HepG2 (cell line): ENCODE results near the gene ARFGAP2. TPM values are rescaled to one million over a fixed set of nuclear protein-coding genes. Genes with fewer than 3 reads are reported as not detected.

Source experiments
- ARID5B ChIP-seq: IDR thresholded peaks from 2 replicates; pipeline ENCODE4 v1.4.0; 2020; ENCODE audit warnings: mild to moderate bottlenecking, missing genetic modification reagents
- BCL3 ChIP-seq: sonication (generic); formaldehyde crosslinking; IDR thresholded peaks from 2 replicates; pipeline ENCODE4 v1.5.1; 2020; ENCODE audit warnings: mild to moderate bottlenecking, missing genetic modification reagents, moderate library complexity
- DBP ChIP-seq: sonication (generic); formaldehyde crosslinking; IDR thresholded peaks from 2 replicates; pipeline ENCODE4 v1.4.0; 2020; ENCODE audit warnings: missing genetic modification reagents; ENCODE audit errors: not compliant biosample characterization
- FOXK1 ChIP-seq: sonication (generic); formaldehyde crosslinking; IDR thresholded peaks from 2 replicates; pipeline ENCODE4 v1.4.0; 2020; ENCODE audit warnings: low read depth, missing genetic modification reagents, borderline replicate concordance
- GABPB1 ChIP-seq: IDR thresholded peaks from 2 replicates; pipeline ENCODE4 v1.6.1; 2016; ENCODE audit warnings: mild to moderate bottlenecking, missing genetic modification reagents, moderate library complexity, missing compliant biosample characterization
- GATAD1 ChIP-seq: IDR thresholded peaks from 2 replicates; pipeline ENCODE4 v1.6.1; 2016; ENCODE audit warnings: missing genetic modification reagents, missing compliant biosample characterization
- HNF4A ChIP-seq: sonication (generic); formaldehyde crosslinking; IDR thresholded peaks from 2 replicates; pipeline ENCODE4 v1.4.0; 2020; ENCODE audit warnings: missing genetic modification reagents
- KAT7 ChIP-seq: IDR thresholded peaks from 2 replicates; pipeline ENCODE4 v1.6.1; 2018; ENCODE audit warnings: borderline replicate concordance, missing compliant biosample characterization
- LCORL ChIP-seq, 2 experiments: fragments of 450-650 bp in 1 of 2; sonication (generic) in 1 of 2; formaldehyde crosslinking in 1 of 2; IDR thresholded peaks; 2 replicates each; pipeline versions ENCODE4 v1.5.0 to v1.6.1; 2017 to 2020; ENCODE audit warnings: antibody characterized with exemption in 1 of 2, missing genetic modification reagents in 1 of 2
- MNT ChIP-seq: fragments of 450-650 bp; IDR thresholded peaks from 2 replicates; pipeline ENCODE4 v1.6.1; 2016
- MYC ChIP-seq: sonication (generic); formaldehyde crosslinking; IDR thresholded peaks from 2 replicates; pipeline ENCODE4 v1.9.0; 2021; ENCODE audit warnings: missing genetic modification reagents, borderline replicate concordance
- NAIF1 ChIP-seq: sonication (generic); formaldehyde crosslinking; IDR thresholded peaks from 2 replicates; pipeline ENCODE4 v1.5.0; 2020; ENCODE audit warnings: mild to moderate bottlenecking, missing genetic modification reagents, borderline replicate concordance
- NKX3-1 ChIP-seq: sonication (generic); formaldehyde crosslinking; IDR thresholded peaks from 2 replicates; pipeline ENCODE4 v1.5.0; 2020; ENCODE audit warnings: missing genetic modification reagents
- PHF21A ChIP-seq: sonication (generic); formaldehyde crosslinking; IDR thresholded peaks from 2 replicates; pipeline ENCODE4 v1.5.0; 2020; ENCODE audit warnings: mild to moderate bottlenecking, missing genetic modification reagents
- TAF15 ChIP-seq: fragments of 200-400 bp; formaldehyde crosslinking; IDR thresholded peaks from one replicate; pipeline ENCODE4 v1.6.1; 2018; ENCODE audit warnings: mild to moderate bottlenecking, low read depth, low read length; ENCODE audit not compliant: poor library complexity, severe bottlenecking
- TGIF2 ChIP-seq: IDR thresholded peaks from 2 replicates; pipeline ENCODE4 v1.6.1; 2016; ENCODE audit warnings: control low read depth, missing compliant biosample characterization
- ZBTB7B ChIP-seq: sonication (generic); formaldehyde crosslinking; IDR thresholded peaks from 2 replicates; pipeline ENCODE4 v1.4.0; 2020; ENCODE audit warnings: missing genetic modification reagents
- ZFP82 ChIP-seq: sonication (generic); formaldehyde crosslinking; IDR thresholded peaks from 2 replicates; pipeline ENCODE4 v1.5.1; 2020; ENCODE audit warnings: mild to moderate bottlenecking, missing genetic modification reagents, borderline replicate concordance
- ZKSCAN1 ChIP-seq: fragments of 150-350 bp; IDR thresholded peaks from 2 replicates; pipeline ENCODE4 v1.6.1; 2014; ENCODE audit warnings: low read length
- ZNF749 ChIP-seq: sonication (generic); formaldehyde crosslinking; IDR thresholded peaks from 2 replicates; pipeline ENCODE4 v1.8.0; 2022; ENCODE audit warnings: mild to moderate bottlenecking, missing genetic modification reagents, moderate library complexity, borderline replicate concordance
- ZNF816 ChIP-seq: sonication (generic); formaldehyde crosslinking; IDR thresholded peaks from 2 replicates; pipeline ENCODE4 v1.8.0; 2022; ENCODE audit warnings: missing genetic modification reagents, mild to moderate bottlenecking, borderline replicate concordance
- ZSCAN20 ChIP-seq: sonication (generic); formaldehyde crosslinking; IDR thresholded peaks from 2 replicates; pipeline ENCODE4 v1.4.0; 2020; ENCODE audit warnings: missing genetic modification reagents, mild to moderate bottlenecking, borderline replicate concordance
- polyA plus RNA-seq, 8 experiments: library from polyadenylated mRNA; depleted of rRNA in 3 of 8; stranded (reverse) in 7 of 8; unstranded in 1 of 8; fragments of >200 nt; fragmentation: Illumina TruSeq in 4 of 8; extraction: Trizol in 4 of 8; gene quantifications; 2 replicates each; pipeline versions ENCODE4 v1.2.1 to v1.2.3, GENCODE V29; 2011 to 2016; ENCODE audit warnings: low read depth in 4 of 8, missing spikeins in 1 of 8, mixed read lengths in 1 of 8; ENCODE audit not compliant: insufficient read depth in 1 of 8
- total RNA-seq, 5 experiments: library from RNA; depleted of rRNA; stranded (reverse); fragments of >200 nt; fragmentation: Illumina TruSeq; extraction: Trizol; gene quantifications; 2 replicates each; pipeline ENCODE4 v1.2.3, GENCODE V29; 2016; ENCODE audit warnings: low read depth in 1 of 5

Gene ARFGAP2
- total and polyA plus RNA-seq, 2 of the 13 experiments (the other 11 are each of a cell fraction or from before 2014, with no cell fraction given), result 32.3 to 75.3 TPM

- TF ChIP-seq MNT, result peak; percentile 43
- no peak for TF ChIP-seq KAT7 (CRISPR knock-in tag)
- peak; percentile 67; the same call in 1 of the 2 replicates for TF ChIP-seq ZNF816 (CRISPR knock-in tag)
- peak; percentile 18; the same call in 1 of the 2 replicates for TF ChIP-seq TGIF2 (CRISPR knock-in tag)
- no peak for TF ChIP-seq ZSCAN20 (CRISPR knock-in tag)
- TF ChIP-seq GATAD1, result 0 out of 2 replicates have a peak, but pooled peaks have one; percentile 33
- TF ChIP-seq ZKSCAN1, result no peak
- TF ChIP-seq NKX3-1 (CRISPR knock-in tag), result 0 out of 2 replicates have a peak, but pooled peaks have one; percentile 28
- no peak for TF ChIP-seq TAF15
- peak; percentile 34; the same call in 1 of the 2 replicates for TF ChIP-seq MYC (CRISPR knock-in tag)
- peak; percentile 83 for TF ChIP-seq HNF4A (CRISPR knock-in tag)
- TF ChIP-seq BCL3 (CRISPR knock-in tag), result no peak
- TF ChIP-seq GABPB1 (CRISPR knock-in tag), result peak; percentile 33; the same call in 1 of the 2 replicates
- peak; percentile 62 for TF ChIP-seq ZBTB7B
- no peak for TF ChIP-seq NAIF1 (CRISPR knock-in tag)
- peak; percentile 91 for TF ChIP-seq ARID5B (CRISPR knock-in tag)
- TF ChIP-seq ZFP82 (CRISPR knock-in tag), result 0 out of 2 replicates have a peak, but pooled peaks have one; percentile 66
- TF ChIP-seq ZNF749 (CRISPR knock-in tag), result no peak
- TF ChIP-seq PHF21A (CRISPR knock-in tag), result peak; percentile 76; the same call in 1 of the 2 replicates
- TF ChIP-seq LCORL (IDR thresholded peaks at IDR 0.05), result no peak
- peak; percentile 72 for TF ChIP-seq LCORL (CRISPR knock-in tag; IDR thresholded peaks at IDR 0.05)
- no peak for TF ChIP-seq DBP (CRISPR knock-in tag)
- peak; percentile 81; the same call in 1 of the 2 replicates for TF ChIP-seq FOXK1 (CRISPR knock-in tag)
Observed at GRCh38 chr11:47216121-47216798, 39.6 kb upstream of the ARFGAP2 start (continued).
